HG02840 (cell line): ENCODE results near the gene MIX23.

Experiments used
- ATAC-seq: cut with Tn5 transposase; IDR thresholded peaks from one replicate; pipeline ENCODE4 v1.9.1; 2021; ENCODE audit warnings: mild to moderate bottlenecking, moderate library complexity, moderate number of reproducible peaks; ENCODE audit not compliant: unreplicated experiment, low FRiP score

The MIX23 gene

DNA sequence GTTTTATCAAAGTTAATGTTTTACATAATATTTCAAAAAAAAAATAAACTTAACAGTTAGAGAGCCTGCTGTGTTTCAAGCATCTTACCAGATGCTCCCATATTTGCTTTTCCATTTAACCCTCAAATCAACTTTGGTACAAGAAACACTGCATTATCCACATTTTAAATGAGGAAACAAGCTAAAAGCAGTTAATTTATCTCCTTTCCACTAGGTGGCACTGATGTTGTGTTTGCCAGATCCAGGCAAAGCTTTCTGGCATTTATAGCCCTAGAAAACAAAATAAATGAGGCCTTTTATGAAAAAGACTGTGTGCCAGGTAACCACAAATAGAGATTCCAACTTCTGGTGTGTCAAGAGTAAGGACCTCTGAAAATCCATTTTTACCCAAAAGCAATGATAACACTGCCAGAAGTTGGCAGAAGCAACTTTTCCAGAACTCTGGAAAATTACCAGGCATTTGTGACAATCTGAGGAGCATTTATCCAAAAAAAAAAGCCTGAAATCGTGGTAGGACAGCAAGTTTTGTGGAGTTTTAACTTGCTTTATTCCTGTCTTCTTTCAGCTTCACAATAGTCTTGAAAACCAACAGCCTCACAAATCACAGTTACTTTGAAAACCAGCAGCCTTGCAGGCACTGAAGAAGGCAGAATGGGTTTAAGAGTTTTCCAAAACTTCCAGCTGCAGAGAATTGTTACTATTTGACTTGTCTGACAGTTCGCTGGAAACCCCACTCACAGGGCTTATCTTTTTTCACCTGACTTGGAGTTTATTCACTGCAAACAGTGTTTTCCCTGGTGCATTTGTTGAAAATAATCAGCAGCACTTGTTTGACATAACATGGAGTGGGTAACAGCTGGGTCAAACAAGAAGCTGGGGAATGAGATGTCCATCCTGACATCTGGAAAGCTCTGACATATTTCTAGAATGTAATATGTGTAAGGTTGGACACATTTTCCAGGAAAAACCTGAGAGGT lies 10.1 kb upstream of the MIX23 start:
- no peak for ATAC-seq

DNA sequence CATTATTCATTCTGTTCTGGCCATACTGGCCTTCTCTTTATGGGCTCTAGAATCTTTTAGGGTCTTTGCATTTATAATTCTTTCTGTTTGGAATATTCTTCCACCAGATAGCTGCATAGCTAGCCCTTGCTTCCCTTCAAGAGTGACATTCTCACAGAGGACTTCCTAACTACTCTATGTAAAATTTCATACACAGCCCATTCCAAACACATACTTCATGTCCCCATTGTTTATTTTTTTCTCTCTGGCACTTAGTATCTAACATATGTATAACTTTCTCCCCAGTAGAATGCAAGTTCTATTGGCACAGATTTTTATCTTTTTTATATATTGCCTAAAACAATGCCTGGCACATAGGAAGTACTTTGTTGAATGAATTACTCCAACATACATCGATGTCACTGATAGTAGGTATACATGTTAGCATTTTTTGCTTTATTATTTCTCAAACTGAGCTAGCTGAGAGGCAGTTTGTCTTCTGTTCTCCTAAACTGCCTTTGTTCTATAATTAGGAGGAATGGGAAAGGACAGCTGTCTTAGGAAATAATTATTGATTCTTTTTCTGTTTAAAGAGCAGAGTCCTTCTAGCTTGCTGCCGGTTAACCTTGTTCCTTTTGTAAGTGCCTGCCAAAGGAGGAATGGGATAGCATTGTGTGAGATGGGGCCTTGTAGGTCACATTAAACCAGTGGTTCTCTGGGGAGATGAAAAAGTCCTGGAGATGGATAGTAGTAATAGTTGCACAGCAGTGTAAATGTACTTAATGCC lies 8.8 kb upstream of the MIX23 start:
- ATAC-seq: no peak

DNA sequence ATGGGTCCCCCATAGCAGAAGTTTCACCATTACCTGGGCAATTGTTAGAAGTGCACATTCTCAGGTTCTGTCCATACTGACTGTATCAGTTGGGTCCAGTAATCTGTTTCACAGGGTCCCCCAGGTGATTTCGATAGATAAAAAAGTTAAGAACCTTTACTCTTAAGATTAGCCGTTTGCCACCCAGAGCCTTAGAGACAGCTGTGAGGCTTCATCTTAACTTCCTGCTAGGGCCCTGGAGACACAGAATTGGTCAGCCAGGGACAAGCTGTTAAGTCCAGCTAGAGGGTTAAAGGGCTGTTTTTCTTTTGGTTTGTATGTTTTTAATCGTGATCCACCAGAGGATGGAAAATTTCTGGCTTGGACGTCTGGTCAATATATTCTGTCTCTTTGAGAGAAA lies 7.6 kb upstream of the MIX23 start:
- no peak for ATAC-seq

DNA sequence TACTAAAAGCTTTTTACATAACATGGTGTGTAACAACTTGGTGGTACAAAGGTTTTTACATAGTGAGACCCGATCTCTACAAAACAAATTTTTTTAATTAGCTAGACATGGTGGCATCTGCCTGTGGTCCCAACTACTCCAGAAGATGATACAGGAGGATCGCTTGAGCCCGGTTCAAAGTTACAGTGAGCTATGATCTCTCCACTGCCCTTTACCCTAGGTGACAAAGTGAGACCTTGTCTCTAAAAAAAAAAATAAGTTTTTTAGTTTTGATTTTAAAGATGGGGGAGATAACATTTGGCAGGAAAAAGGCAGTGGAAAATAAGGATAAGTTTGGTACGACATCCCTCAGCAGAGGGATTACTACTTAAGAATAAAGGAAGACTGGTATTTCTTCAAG lies 6.9 kb upstream of the MIX23 start:
- no peak for ATAC-seq

DNA sequence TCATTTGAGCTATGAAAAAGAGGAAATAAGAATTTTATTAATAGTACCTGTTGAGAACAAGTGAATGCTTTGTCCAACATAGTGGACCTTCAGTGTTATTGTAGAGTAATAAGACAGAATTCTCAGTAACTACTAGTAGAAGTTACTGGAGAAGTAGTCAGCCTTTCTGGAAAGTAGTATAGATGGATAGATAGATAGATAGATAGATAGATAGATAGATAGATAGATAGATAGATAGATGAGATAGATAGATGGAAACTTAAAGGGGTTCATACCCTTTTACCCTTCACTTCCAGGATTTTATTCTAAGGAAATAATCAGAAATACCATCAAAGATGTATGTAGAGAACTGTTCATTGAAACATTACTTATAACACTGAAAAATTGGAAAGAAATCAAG lies 6.2 kb upstream of the MIX23 start:
- ATAC-seq: no peak

DNA sequence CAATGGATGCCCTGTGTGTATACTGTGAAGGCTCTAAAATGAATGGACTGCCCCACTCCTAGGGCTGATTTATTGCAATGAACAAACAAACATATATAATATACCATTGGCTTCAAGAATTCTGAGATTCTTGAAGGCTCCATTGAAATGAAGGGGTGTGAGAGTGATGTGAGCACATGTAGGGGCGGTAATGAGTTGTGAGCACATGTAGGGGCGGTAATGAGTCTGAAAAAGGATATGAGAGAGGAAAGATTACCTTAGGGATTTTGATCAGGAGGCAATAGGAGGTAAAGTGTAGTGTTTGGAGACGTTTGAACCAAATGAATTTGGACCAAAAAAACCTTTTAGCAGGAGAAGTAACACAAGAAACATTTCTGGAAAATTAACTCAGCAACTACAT lies 4.7 kb upstream of the MIX23 start:
- no peak for ATAC-seq

DNA sequence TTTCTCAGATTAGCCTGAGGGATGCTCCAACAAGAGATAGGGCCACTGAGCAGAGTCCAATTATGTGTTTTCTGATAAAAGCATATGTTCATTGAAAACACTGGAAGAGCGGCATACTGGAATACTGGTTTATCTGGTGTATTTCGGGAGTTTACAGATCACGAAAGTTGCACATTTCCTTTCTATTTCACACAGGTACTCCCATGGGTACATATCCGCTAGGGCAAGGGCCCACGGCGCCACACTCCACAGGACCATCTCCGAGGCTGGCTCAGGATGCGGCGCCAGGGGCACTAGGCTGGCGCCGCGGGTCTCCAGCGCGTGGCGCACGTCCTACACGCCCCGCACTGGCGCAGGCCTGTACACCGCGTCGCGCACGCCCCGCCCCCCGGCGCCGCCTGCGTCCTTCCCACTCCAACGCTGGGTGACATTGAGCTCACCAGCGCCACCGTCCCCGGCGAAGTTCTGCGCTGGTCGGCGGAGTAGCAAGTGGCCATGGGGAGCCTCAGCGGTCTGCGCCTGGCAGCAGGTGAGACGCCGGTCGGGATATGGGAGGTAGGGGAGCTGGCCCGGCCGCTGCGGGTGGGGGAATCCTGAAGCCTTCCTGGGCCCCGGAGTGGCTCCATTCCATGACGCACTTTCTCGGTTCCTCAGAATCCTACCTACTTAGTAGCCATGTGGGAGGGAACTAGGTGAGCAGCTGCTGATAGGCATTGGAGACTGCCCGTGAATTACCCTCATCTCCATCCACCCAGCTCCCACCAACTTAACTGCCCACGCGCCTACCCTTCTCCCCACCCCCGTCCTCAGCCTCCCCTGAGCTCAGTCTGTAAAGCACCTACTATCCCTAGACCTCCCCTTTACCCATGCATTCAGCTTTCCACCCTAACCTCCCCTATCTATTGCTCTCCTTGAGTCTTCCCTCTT lies 1.0 kb upstream of the MIX23 start, which contains the start of gene FAM162A:
Gene FAM162A (plus strand): TSS at position 412 of the 927 bp plus-strand sequence. CDS start 84 bp downstream, at position 496.
- peak; percentile 87 for ATAC-seq

DNA sequence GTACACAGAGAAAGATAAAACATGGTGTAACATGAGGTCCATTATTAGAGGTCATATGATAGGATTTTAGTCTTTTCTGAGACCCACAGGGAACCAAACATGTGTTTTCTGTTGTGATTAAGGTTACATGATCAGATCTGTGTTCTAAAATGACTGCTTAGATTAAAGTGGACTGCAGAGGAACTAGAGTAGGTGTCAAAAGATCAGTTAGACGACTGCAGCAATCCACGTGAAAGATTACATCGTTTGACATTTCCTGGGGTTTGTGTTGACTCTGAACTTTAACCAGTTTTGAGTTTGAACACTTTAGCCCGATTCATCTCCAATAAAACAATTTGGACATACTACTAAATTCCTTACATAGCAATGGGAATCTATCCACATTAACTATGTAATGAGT lies 5.1 kb downstream of the MIX23 start:
- ATAC-seq: no peak

DNA sequence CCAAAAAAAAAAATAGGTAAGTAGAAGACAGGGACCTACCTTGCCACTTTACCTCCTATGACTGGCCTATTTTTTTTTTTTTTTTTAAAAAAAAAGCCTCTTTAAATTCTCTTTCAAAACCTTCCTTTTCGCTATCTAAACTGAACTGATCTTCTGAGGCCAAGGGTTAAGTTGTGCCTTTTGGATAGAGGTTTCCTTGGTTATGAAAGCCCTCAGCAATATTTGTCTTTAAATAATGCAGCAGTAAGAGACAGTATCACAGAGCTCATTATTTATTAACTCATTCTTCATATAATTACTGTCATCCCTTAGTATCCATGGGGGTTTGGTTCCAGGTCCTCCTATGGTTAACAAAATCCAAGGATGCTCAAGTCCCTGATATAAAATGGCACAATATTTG lies 9.0 kb downstream of the MIX23 start:
- ATAC-seq: no peak

DNA sequence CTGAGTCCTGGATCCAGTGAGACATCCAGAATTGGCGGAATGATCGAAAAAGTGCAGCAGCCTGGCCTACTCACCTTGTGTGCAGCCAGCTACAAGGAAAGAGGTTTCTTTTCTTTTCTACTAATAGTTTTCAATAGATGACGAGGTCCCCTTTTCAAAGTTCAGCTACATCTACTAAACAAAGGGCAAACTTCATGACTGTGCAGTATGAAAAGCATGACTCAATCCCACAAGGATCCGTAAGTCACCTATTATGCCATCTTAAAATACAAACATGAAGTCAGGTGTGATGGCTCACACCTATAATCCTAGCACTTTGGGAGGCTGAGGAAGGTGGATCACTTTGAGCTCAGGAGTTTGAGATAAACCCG lies 16.7 kb downstream of the MIX23 start:
- no peak for ATAC-seq

DNA sequence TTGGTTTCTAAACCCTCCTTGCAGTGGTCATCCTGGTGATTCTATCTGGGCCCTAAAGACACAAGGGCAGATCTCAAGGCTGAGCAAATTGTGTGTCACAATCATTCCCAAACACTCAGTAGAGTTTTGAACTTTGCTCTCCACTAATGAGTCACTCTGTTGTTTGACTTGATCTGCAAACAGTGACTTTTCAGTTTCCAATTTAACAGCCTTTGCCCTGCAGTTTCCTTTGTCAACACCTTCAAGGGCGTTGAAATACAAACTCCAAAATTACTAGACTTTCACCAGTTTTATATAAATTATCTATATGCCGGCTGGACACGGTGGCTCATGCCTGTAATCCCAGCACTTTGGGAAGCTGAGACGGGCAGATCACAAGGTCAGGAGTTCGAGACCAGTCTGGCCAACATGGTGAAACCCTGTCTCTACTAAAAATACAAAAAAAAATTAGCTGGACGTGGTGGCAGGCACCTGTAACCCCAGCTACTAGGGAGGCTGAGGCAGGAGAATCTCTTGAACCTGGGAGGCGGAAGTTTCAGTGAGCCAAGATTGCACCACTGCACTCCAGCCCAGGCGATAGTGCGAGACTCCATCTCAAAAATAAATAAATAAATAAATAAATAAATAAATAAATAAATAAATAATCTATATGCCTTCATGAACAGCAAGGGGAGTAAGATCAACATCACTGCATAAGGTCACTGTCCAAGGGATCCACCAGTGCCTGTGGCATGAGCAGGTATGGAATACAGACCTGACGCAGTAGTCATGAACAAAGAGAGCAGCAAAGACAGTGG lies 17.3 kb downstream of the MIX23 start:
- peak; percentile 66 for ATAC-seq

DNA sequence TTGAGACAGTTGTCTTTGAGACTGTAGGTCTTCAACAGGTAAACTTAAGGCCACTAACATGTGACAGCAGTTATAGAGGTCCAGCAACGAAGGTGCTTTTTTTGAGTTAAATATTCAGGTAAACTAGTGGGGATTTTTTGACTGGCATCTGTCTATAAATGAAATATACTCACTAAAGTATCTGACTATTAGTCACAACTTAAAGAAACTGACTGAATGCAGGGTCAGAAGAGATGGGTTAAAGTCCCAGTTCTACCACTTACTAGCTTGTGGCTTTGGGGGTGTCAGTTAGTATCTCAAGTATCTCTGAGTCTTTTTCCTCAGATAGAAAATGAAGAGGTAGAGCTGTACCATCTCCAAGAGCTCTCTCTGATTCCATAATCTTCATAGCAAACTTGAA lies 18.0 kb downstream of the MIX23 start:
- peak; percentile 39 for ATAC-seq

DNA sequence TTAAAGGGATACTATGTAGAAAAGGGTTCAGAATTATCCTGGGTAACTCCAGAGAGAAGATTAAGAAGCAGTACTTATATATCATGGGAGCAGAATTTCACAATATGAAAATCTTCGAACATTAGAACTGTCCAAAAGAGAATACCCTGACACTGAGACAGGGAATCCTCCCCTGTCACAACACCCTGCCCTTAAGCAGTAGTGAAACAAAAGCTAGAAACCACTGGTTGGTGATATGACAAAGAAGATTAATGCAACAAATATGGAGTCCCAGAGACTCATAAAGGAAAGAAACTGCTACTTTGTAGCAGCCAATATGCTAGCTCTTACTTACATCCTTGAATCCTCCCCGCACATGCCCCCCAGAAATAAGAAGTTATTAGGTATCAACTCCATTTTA lies 18.5 kb downstream of the MIX23 start:
- no peak for ATAC-seq

DNA sequence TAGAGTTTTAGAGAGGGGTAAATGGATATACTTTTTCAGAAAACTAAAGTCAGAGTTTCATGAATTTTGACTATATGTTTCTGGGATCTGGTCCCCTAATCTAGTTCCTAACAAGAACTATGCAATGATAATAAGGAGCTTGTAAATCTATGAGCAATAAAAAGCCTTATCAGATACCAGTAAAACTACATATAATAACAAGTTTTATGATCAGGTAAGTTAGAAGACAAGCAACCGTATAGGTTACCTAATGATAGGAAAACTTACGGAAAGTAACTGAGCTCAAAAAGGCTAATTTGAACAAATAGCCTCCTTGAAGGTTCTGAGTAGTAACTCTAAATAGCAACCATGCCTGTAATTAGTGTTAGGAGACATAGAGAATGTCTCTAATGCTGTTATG lies 21.0 kb downstream of the MIX23 start:
- no peak for ATAC-seq

DNA sequence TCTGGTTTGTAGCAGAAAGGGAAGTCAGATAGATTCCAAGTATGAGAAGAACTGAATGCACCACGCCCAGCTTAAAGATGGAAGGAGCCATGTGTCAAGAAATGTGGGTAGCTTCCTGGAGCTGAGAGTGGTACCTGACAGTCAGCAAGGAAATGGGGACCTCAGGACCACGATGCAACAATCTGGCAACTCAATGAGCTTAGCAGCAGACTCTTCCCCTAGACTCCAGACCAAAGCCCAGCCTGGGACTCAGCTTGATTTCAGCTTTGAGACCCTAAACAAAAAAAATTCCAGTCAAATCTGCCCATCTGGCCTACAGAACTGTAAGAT lies 24.4 kb downstream of the MIX23 start:
- ATAC-seq: no peak

DNA sequence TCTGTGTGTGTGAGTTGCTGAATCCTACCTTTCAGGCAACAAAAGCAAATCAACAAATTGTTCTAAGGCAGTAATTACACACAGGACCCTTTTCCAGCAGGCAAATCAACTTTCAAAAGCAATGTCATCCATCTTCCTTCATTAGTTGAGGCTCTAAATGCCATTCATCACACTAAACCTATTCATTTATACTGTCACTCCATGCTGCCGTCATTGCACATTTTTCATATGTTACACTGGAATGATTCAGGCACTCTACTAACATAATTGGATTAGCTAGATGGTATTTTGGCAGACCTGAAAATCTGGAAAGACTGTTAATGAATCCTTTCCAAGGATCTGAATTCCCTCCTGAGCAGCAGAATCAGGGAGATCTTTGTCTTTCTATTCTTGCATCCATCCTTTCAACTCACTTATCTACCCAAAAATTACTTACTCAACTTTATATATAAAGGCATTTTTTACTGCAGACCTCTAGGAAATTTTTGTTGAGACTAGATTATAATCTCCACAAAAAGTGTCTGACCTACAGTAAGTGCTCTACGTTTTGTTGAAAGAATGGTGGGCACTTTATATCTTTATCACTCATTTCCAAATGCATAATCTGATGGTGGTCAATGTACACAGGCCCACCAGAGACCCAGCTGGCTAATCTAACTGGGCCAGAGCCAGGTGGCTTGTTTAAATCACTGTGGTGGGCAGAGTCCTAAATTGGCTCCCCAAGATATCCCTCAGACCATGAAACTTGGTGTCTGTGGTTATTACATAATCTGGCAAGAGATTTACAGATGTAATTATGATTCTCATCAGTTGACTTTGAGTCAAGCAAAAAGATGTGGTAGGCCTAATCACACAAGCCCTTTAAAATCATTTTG lies 25.0 kb downstream of the MIX23 start:
- ATAC-seq: no peak

DNA sequence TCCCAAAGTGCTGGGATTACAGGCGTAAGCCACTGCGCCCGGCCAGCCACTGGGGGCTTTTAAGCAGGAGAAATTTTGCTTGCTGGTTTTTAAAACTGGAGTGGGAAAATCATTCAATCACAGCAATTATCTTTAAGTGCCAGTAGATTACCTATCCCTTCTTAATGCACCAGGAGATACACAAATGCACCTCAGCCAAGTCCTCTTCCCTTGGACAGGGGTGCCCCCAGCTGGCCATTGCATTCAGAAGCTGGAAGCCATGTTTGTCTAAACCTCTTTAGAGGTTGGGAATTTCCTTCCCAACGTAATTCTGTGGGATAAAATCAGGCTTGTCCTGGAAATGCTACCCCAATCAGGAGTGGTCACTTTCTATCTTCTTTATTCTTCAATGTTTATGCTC lies 26.6 kb downstream of the MIX23 start:
- ATAC-seq: no peak

DNA sequence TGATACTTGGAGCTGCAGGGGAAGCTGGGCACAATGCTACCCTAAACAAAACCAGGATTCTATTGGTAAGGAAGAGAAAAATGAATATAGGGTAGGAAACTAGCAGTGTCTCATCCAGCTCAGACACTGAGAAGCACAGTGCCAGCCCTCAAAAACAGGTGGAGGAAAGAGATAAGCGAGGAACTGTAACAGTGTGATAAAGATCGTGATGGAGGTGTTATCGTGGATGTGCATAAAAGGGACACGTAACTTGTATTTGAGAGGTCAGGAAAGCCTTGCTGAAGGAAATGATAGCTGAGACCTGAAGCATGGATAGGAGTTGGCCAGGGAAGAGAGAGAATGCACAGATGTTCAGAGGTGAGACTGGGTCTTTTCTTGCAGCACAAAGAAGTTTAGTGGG lies 27.4 kb downstream of the MIX23 start:
- ATAC-seq: no peak

DNA sequence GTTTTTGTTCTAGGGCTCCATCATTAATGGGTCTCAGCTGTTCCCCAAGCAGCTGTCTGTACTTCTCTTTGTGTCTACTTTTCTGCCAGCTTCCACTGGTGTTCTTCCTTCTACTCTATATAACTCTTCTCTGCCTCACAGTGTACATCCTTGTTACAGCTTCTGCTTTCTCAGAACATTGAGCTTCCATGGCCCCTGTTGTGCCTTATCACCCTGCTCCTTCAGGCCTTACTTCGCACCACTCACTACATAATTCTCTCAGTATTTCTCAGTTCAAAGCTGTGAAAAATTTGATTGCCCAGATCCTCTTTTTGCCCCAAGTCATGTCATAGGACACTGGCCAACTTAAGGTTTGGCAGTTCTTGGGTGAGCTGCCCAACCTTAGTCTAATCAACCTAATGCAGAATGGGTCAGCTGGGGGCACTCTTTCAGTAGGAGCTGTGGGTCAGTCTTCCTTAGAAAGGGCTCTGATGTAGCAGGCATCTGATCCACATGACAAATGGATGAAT lies 29.1 kb downstream of the MIX23 start:
- ATAC-seq: no peak
